VCaP (cell line): ENCODE measurements around the gene MRPL37.

Experiments used
- H3K27ac ChIP-seq: fragments of 450-650 bp; 2 replicates; pipeline ENCODE4 v1.5.1; 2017
- CTCF ChIP-seq: fragments of 450-650 bp; conservative IDR thresholded peaks from 2 replicates; pipeline ENCODE4 v1.5.1; 2017; ENCODE audit warnings: mild to moderate bottlenecking, moderate library complexity

MRPL37 gene

GRCh38 chr1:54167422-54168139, 32.4 kb upstream of the MRPL37 start:
- H3K27ac ChIP-seq: no peak overlapping the region
- TF ChIP-seq CTCF: no peak

GRCh38 chr1:54168206-54168965, 31.6 kb upstream of the MRPL37 start:
- no peak for TF ChIP-seq CTCF
- H3K27ac ChIP-seq: no peak overlapping the region

- H3K27ac ChIP-seq: no peak overlapping the region
- TF ChIP-seq CTCF: no peak
These were observed 30.9 kb upstream of the MRPL37 start for GRCh38 chr1:54169068-54169467.

GRCh38 chr1:54171016-54171415, 29.0 kb upstream of the MRPL37 start:
- H3K27ac ChIP-seq: no peak overlapping the region
- TF ChIP-seq CTCF: no peak

GRCh38 chr1:54171606-54172005, 28.4 kb upstream of the MRPL37 start:
- no peak for TF ChIP-seq CTCF
- H3K27ac ChIP-seq: no peak overlapping the region

- no peak overlapping the region for H3K27ac ChIP-seq
- no peak for TF ChIP-seq CTCF
These were observed 27.1 kb upstream of the MRPL37 start for GRCh38 chr1:54172614-54173599.

- no peak overlapping the region for H3K27ac ChIP-seq
- no peak for TF ChIP-seq CTCF
These were observed 26.3 kb upstream of the MRPL37 start for GRCh38 chr1:54173681-54174080.
